Endothelial cell of umbilical vein (primary cell): Measurements from ENCODE around the gene VAV3.

Experiments used
- CTCF ChIP-seq, 2 donors: IDR thresholded peaks; 1 replicate in 1 of 2; 2 replicates in 1 of 2; pipeline ENCODE4 v1.5.1; 2011; ENCODE audit warnings: low read length in 2 of 2, mild to moderate bottlenecking in 2 of 2, moderate library complexity in 2 of 2, control low read depth in 1 of 2, inconsistent platforms in 1 of 2, low read depth in 1 of 2; ENCODE audit not compliant: insufficient read depth in 1 of 2; ENCODE audit errors: extremely low read depth in 1 of 2
- EZH2 ChIP-seq: IDR thresholded peaks from 2 replicates; pipeline ENCODE4 v1.6.1; 2012; ENCODE audit warnings: borderline replicate concordance, low read depth, mild to moderate bottlenecking, moderate library complexity, low read length, inconsistent platforms; ENCODE audit not compliant: severe bottlenecking
- MYC ChIP-seq: IDR thresholded peaks from one replicate; pipeline ENCODE4 v1.6.1; 2011; ENCODE audit warnings: mild to moderate bottlenecking, low read depth, low read length
- POLR2A ChIP-seq: IDR thresholded peaks from 2 replicates; pipeline ENCODE4 v1.6.1; 2012; ENCODE audit warnings: low read depth, mild to moderate bottlenecking, control low read depth, low read length
- POLR2AphosphoS5 ChIP-seq: IDR thresholded peaks from 2 replicates; pipeline ENCODE4 v1.6.1; 2012; ENCODE audit warnings: low read depth, mild to moderate bottlenecking, control low read depth, low read length, moderate library complexity; ENCODE audit not compliant: insufficient read depth

GRCh38 chr1:107674486-107674885 is 290.5 kb downstream of the VAV3 start:
- no peak for TF ChIP-seq POLR2A
- TF ChIP-seq MYC: no peak
- TF ChIP-seq EZH2: no peak
- TF ChIP-seq CTCF (IDR thresholded peaks at IDR 0.05; ENCODE audit: extremely low read depth in 1 of 2, insufficient read depth in 1 of 2, low read depth in 1 of 2, low read length in 2 of 2): no peak
- no peak for TF ChIP-seq POLR2AphosphoS5
